GM19099 (cell line): ENCODE results near the gene EMP1.

Experiments
- POLR2A ChIP-seq: IDR thresholded peaks from 3 replicates; pipeline ENCODE4 v1.6.1; 2011; ENCODE audit warnings: low read depth; ENCODE audit not compliant: insufficient read length; ENCODE audit errors: extremely low read depth

The EMP1 gene, protein sequence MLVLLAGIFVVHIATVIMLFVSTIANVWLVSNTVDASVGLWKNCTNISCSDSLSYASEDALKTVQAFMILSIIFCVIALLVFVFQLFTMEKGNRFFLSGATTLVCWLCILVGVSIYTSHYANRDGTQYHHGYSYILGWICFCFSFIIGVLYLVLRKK

GRCh38 chr12:13196130-13196921 lies at the start of gene EMP1:
TSS of gene EMP1 (plus strand) at chr12:13196726. CDS start at chr12:13211511, 14,785 bp downstream.
- TF ChIP-seq POLR2A: no peak

DNA sequence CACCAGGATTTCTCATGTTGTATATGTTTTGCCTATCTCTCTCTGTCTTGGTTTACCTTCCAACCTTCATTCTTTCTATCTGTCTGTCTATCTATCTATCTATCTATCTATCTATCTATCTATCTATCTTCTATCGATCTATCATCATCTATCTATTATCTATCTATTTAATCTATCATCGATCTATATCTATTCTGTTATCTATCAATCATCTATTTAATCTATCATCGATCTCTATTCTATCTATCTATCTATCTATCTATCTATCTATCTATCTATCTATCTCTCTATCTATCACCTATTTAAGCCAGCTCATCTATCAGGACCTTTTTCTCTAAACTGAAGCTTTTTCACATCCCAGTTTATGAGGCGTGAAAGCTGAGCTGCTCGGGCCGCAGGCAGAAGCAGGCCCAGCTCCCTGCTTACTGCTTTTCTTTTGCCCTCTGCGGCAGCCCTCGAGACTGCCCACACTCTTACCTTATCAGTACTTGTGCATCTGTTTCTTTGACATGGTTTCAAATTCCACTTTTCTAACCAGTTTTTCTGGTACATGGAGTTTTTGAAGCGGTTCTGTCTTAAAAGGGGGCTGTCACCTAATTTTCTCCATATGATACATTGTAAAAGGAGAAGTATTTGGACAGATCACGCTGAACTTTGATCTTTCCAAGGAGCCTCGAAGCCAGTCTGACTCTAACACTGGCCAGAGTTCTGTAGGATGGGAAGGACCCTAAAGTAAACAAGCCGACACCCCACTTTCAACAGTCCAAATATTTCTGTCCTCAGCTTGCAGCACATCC lies 48.6 kb upstream of the EMP1 start:
- TF ChIP-seq POLR2A: no peak

DNA sequence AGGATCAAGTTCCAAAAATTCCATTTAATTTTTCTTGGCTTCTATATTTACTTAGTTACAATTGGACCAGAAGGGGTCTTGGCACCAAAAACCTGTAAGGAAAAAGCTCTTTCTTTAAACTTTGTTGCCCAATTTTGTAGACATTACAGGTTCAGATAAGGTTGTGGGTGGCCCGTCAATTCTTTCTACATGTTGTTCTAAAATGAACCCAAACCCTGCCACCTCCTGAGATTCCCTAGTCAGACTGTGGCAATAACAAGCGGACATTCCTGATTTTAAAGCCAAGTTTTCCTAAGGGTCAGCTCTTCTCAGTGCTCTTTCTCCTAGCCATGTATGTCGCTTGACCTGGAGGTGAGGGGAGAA lies 48.1 kb upstream of the EMP1 start:
- no peak for TF ChIP-seq POLR2A

- TF ChIP-seq POLR2A: no peak
Observed at GRCh38 chr12:13149411-13149810, 47.1 kb upstream of the EMP1 start.

DNA sequence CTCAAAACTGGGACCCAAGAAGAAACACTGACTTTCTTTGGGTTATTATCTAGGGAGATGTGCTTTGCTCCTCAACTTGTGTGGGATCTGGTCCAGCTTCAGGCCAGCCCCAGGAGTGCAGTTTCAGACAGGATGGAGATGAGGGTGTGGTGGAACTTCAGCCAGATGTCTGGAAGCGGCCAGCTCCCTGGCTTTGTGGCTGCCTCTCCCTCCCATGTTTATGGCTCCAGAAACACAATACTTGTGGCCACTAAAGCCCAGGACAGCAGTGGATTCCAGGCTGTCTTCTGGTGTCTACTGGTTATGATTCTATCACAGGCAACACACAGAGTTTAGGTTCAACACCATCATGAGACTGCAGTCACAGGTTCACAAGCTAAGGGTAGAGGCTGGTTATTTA lies 44.2 kb upstream of the EMP1 start:
- no peak for TF ChIP-seq POLR2A

GRCh38 chr12:13152756-13153155 lies 43.8 kb upstream of the EMP1 start:
- TF ChIP-seq POLR2A: no peak

- no peak for TF ChIP-seq POLR2A
Observed at GRCh38 chr12:13153180-13153579, 43.3 kb upstream of the EMP1 start.

DNA sequence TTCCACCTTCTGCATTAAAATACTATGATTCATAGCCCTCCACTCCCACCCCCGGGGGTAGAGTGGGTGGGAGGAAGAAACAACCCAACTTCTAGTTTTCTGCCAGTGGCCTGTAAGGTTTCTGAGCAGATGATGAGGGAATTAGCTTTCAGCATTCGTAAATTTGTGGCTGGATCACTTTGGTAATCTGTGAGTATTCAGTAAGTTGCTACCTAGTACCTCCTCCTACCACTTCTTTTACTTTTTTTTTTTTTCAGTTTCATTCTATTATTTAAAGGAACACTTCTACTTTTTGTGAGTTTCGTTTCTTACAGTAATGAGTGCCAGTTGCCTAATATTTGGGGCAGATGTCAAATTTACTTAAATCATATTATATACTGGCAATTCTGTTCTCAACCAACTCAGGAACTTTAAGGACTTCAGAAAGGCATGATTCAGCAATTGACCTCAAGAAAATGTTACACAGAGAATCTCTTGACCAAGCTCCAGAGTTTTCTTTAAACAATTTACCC lies 42.4 kb upstream of the EMP1 start:
- TF ChIP-seq POLR2A: no peak

DNA sequence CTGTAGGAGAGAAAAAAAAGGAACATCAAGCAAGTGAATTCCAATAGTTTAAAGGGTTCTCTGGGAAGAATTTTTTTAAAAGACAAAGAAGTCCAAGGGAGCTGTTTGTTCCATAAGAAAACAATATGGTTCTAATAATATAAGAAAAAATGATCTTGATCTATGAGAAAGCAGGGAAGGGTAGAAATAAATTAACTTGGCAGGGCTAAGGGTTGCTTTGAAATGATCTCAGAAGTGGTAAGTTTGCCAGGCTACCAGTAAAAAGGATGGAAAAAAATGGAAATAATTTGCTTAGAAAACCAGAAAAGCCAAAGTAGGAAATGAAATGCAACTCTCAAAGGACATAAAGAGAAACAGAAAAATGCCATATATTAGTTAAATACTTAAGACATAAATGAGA lies 41.7 kb upstream of the EMP1 start:
- no peak for TF ChIP-seq POLR2A

GRCh38 chr12:13156277-13156676 lies 40.2 kb upstream of the EMP1 start:
- TF ChIP-seq POLR2A: no peak

GRCh38 chr12:13161172-13161571 lies 35.4 kb upstream of the EMP1 start:
- no peak for TF ChIP-seq POLR2A

GRCh38 chr12:13162904-13163303 lies 33.6 kb upstream of the EMP1 start:
- no peak for TF ChIP-seq POLR2A

DNA sequence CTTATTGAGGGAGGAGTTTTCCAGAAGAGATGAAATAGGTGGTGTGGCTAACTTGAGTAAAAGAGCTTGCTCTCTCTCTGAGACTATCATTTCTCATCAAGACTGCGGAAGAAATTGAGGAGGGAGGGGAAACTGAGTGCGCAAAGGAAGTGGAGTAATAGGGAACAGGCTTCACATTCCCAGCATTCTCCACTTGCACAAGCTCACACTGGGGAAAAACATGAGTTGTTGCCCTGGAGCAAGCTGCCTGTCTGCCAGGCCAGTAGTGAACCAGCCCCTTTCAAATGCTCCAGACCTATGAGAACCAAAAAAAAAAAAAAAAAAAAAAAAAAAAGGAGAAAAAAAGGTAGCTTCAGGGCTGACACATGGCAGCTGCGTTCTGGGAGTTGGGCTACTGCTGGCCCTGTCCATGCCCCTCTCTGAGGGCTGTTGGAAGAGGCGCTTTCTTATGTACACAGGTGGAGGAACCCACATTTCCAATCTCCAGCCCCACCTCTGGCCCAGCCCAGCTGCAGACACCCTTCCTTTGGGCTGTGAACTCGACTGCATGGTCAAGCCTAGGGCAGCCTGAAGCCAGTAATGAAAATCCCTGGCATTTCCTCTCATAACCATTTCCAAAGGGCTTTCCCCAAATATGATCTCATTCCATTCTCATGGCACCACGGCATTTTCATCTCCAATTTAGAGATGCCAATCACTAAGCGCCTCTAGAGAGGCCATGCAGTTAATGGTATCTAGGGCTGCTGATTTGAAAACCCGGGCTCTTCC lies 32.5 kb upstream of the EMP1 start:
- no peak for TF ChIP-seq POLR2A

DNA sequence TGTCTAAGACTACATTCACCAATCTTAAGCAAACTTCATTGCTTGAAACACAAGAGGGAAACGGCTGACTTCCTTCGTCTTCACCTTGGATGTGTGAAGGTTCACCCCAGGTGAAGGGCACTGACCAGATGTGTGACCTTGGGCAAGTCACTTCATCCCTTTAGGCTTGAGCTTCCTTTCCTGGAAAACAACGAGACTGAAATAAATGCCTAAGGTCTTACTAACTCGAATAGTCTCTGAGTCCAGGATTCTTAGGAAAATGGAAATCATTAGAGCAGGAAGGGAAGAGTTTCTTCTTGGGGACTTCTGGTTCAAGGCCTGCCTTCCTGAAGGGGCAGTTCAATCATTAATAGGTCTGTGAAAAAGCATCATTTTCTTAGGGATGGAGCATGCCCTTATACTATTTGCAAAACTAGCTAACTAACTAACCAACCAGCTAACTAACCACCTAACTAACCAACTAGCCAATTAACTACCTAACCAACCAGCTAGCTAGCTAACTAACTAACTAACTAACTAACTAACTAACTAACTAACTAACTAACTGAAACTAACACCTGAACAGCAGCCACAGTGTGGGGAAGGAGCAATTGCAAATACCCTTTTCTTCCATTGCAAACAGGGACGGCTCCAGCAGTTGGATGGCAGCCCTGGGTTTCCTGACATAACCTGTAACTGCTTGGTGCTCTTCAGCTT lies 31.5 kb upstream of the EMP1 start:
- TF ChIP-seq POLR2A: no peak
